Thyroid gland (tissue), 4 donors: Measurements from ENCODE around the gene FGFR4.

Experiments used
- CTCF ChIP-seq, 6 experiments: fragments of 200-600 bp in 3 of 6; fragments of 450-650 bp in 3 of 6; sonication (generic) in 3 of 6; IDR thresholded peaks; one replicate each; pipeline ENCODE4 v1.5.1; 2016 to 2019; ENCODE audit warnings: antibody characterized with exemption in 6 of 6, mild to moderate bottlenecking in 2 of 6, inconsistent platforms in 1 of 6, moderate library complexity in 1 of 6
- POLR2A ChIP-seq, 2 donors: fragments of 450-650 bp; IDR thresholded peaks; one replicate each; pipeline ENCODE4 v1.6.1; 2017; ENCODE audit warnings: antibody characterized with exemption in 2 of 2, mild to moderate bottlenecking in 2 of 2, moderate library complexity in 1 of 2

- TF ChIP-seq CTCF (IDR thresholded peaks at IDR 0.05) (no peak), POLR2A (IDR thresholded peaks at IDR 0.05) (peak in 1 of 2 donors; percentile 8)
These were observed 45.7 kb downstream of the FGFR4 start for GRCh38 chr5:177132136-177133095.
